K562 (cell line): ENCODE measurements around the gene PIGL. TPM values are rescaled to one million over a fixed set of nuclear protein-coding genes. Genes with fewer than 3 reads are reported as not detected.

Source experiments
- ATAC-seq: fragments of 200-7000 bp; cut with Tn5 transposase; 3 replicates; pipeline ENCODE4 v1.9.1; 2020; ENCODE audit warnings: moderate library complexity
- BruUV-seq: library from RNA; stranded (reverse); fragments of 400-500 nt; replicated peaks from 2 replicates; lab custom pipeline; 2021; lab: Mats Ljungman, UMichigan
- CTCF ChIA-PET: fragments of 300-600 bp; formaldehyde crosslinking; extraction: SDS; loops from one replicate; lab custom pipeline; 2021; ENCODE audit warnings: low intra/inter-chr PET ratio; lab: Yijun Ruan, JAX
- POLR2A ChIA-PET: fragments of 300-600, 350-650 bp; sonication (Branson Sonifier 250); formaldehyde crosslinking; extraction: SDS; loops from one replicate; lab custom pipeline; 2021; ENCODE audit warnings: antibody characterized with exemption, inconsistent platforms; lab: Yijun Ruan, JAX
- DNase-seq, 4 experiments: peaks; one replicate each; pipeline versions ENCODE4 v3.0.0 to v3.0.0-alpha.2; 2011 to 2018; ENCODE audit warnings: low spot score in 3 of 4, mixed read lengths in 3 of 4; ENCODE audit errors: extremely low read depth in 1 of 4
- FAIRE-seq: peaks from 2 replicates; lab custom pipeline; 2011; peaks lifted over from hg19 to GRCh38; lab: Jason Lieb, UNC
- H2AFZ ChIP-seq: 2 replicates; pipeline ENCODE4 v1.6.0; 2011; ENCODE audit warnings: low read depth, low read length, control low read depth, inconsistent platforms
- H3K27ac ChIP-seq: fragments of 200-600 bp; 3 replicates; pipeline ENCODE4 v1.8.0; 2011; ENCODE audit warnings: low read depth, mild to moderate bottlenecking, control low read depth, inconsistent platforms, low read length, moderate library complexity, mixed read lengths; ENCODE audit errors: extremely low read depth
- H3K27me3 ChIP-seq, 2 experiments: fragments of 300-600 bp in 1 of 2; 2 replicates in 1 of 2; 3 replicates in 1 of 2; pipeline versions ENCODE4 v1.6.0 to v1.8.0; 2011; ENCODE audit warnings: inconsistent platforms in 2 of 2, low read length in 2 of 2, mild to moderate bottlenecking in 1 of 2, mixed read lengths in 1 of 2, moderate library complexity in 1 of 2; ENCODE audit not compliant: control insufficient read depth in 2 of 2, insufficient read depth in 2 of 2
- H3K36me3 ChIP-seq: fragments of 300-600 bp; 3 replicates; pipeline ENCODE4 v1.8.0; 2011; ENCODE audit warnings: mild to moderate bottlenecking, low read length, inconsistent platforms; ENCODE audit not compliant: control insufficient read depth, insufficient read depth
- H3K4me1 ChIP-seq, 2 experiments: fragments of 200-600 bp in 1 of 2; replicated peaks in 1 of 2; 2 replicates in 1 of 2; 3 replicates in 1 of 2; pipeline versions ENCODE4 v1.5.1 to v1.8.0; 2011; ENCODE audit warnings: inconsistent platforms in 2 of 2, low read length in 2 of 2, mild to moderate bottlenecking in 1 of 2, mixed read lengths in 1 of 2, moderate library complexity in 1 of 2; ENCODE audit not compliant: control insufficient read depth in 2 of 2, insufficient read depth in 2 of 2
- H3K4me2 ChIP-seq: 2 replicates; pipeline ENCODE4 v1.6.1; 2011; ENCODE audit warnings: low read length, control low read depth, inconsistent platforms, mixed read lengths; ENCODE audit not compliant: insufficient read depth
- H3K4me3 ChIP-seq: fragments of 200-600 bp; sonication (generic), shearing (Covaris generic); 2 replicates; pipeline ENCODE4 v1.5.1; 2016; ENCODE audit warnings: control low read depth, inconsistent platforms
- H3K79me2 ChIP-seq: fragments of 200-600 bp; 3 replicates; pipeline ENCODE4 v1.8.0; 2011; ENCODE audit warnings: low read length, inconsistent platforms; ENCODE audit not compliant: control insufficient read depth, insufficient read depth
- H3K9ac ChIP-seq, 2 experiments: 2 replicates each; pipeline versions ENCODE4 v1.6.0 to v1.6.1; 2011; ENCODE audit warnings: low read depth in 2 of 2, low read length in 2 of 2, control low read depth in 1 of 2, inconsistent platforms in 1 of 2, mild to moderate bottlenecking in 1 of 2, mixed read lengths in 1 of 2; ENCODE audit not compliant: insufficient read depth in 1 of 2
- H3K9me1 ChIP-seq: one replicate; pipeline ENCODE4 v1.6.0; 2011; ENCODE audit warnings: inconsistent platforms, mild to moderate bottlenecking, low read length, moderate library complexity; ENCODE audit not compliant: control insufficient read depth, insufficient read depth
- H3K9me3 ChIP-seq: replicated peaks from 2 replicates; pipeline ENCODE4 v1.5.1; 2011; ENCODE audit warnings: low read depth, low read length, inconsistent platforms; ENCODE audit not compliant: control insufficient read depth, insufficient read depth
- H4K20me1 ChIP-seq: replicated peaks from 2 replicates; pipeline ENCODE4 v1.6.1; 2011; ENCODE audit warnings: low read length, inconsistent platforms, mixed read lengths; ENCODE audit not compliant: control insufficient read depth, insufficient read depth
- ARHGAP35 ChIP-seq: fragments of 450-650 bp; IDR thresholded peaks from 2 replicates; pipeline ENCODE4 v1.6.1; 2018; ENCODE audit not compliant: partially characterized antibody
- ASH1L ChIP-seq: fragments of 450-650 bp; IDR thresholded peaks from 2 replicates; pipeline ENCODE4 v1.6.1; 2018; ENCODE audit warnings: borderline replicate concordance, mild to moderate bottlenecking, low read depth; ENCODE audit not compliant: partially characterized antibody
- COPS2 ChIP-seq: fragments of 450-650 bp; conservative IDR thresholded peaks from 2 replicates; pipeline ENCODE4 v1.6.1; 2016; ENCODE audit warnings: mild to moderate bottlenecking, moderate library complexity
- CREBBP ChIP-seq: IDR thresholded peaks from one replicate; pipeline ENCODE4 v1.6.1; 2012; ENCODE audit warnings: low read depth, mild to moderate bottlenecking, control low read depth, inconsistent platforms, low read length
- HNRNPL ChIP-seq: fragments of 200-400 bp; formaldehyde crosslinking; IDR thresholded peaks from 2 replicates; pipeline ENCODE4 v1.6.1; 2017; ENCODE audit warnings: low read depth, mild to moderate bottlenecking, low read length
- NR4A1 ChIP-seq, 2 experiments: fragments of 250-450 bp in 1 of 2; fragments of 450-650 bp in 1 of 2; sonication (Bioruptor Pico) in 1 of 2; IDR thresholded peaks; 2 replicates each; pipeline versions ENCODE4 v1.4.0 to v1.6.1; 2016 to 2020; ENCODE audit warnings: mild to moderate bottlenecking in 2 of 2, missing compliant biosample characterization in 1 of 2, missing genetic modification characterization in 1 of 2, moderate library complexity in 1 of 2
- SMAD4 ChIP-seq: fragments of 250-450 bp; sonication (Bioruptor Pico); conservative IDR thresholded peaks from 2 replicates; pipeline ENCODE4 v1.8.0; 2021; ENCODE audit warnings: inconsistent platforms, mild to moderate bottlenecking, moderate library complexity
- TAF7 ChIP-seq: fragments of 450-650 bp; IDR thresholded peaks from 2 replicates; pipeline ENCODE4 v1.6.1; 2016; ENCODE audit warnings: missing genetic modification characterization, missing compliant biosample characterization
- TGIF2 ChIP-seq: sonication (generic); formaldehyde crosslinking; IDR thresholded peaks from 2 replicates; pipeline ENCODE4 v1.8.1; 2022; ENCODE audit warnings: mild to moderate bottlenecking, missing genetic modification reagents, moderate library complexity
- ZEB2 ChIP-seq: fragments of 450-650 bp; IDR thresholded peaks from 2 replicates; pipeline ENCODE4 v1.6.1; 2016
- ZNF232 ChIP-seq: sonication (generic); formaldehyde crosslinking; IDR thresholded peaks from 2 replicates; pipeline ENCODE4 v1.8.0; 2022; ENCODE audit warnings: mild to moderate bottlenecking, missing genetic modification reagents
- ZNF644 ChIP-seq: fragments of 200-800 bp; sonication (Bioruptor generic); IDR thresholded peaks from 2 replicates; pipeline ENCODE4 v1.6.1; 2016; ENCODE audit warnings: low read depth, missing genetic modification characterization, missing compliant biosample characterization
- ZNF830 ChIP-seq: fragments of 250-450 bp; sonication (Bioruptor Pico); IDR thresholded peaks from 2 replicates; pipeline ENCODE4 v1.5.0; 2021; ENCODE audit warnings: mild to moderate bottlenecking
- WGBS: fragments of 100-300 bp; shearing (Covaris generic); methylation state at CpG from one replicate; pipeline ENCODE4 v1.1.6; 2016; ENCODE audit warnings: low coverage, mixed read lengths; ENCODE audit not compliant: insufficient coverage; ENCODE audit errors: missing lambda C conversion rate; 5-methylcytosine and 5-hydroxymethylcytosine counted together
- in situ Hi-C: fragments of 300-500 bp; cut with MboI; formaldehyde crosslinking; loops from 4 replicates; pipeline ENCODE4 v1.15.0; 2018; ENCODE audit warnings: inconsistent platforms, mixed read lengths
- intact Hi-C: fragments of 100-400 bp; cut with micrococcal nuclease; formaldehyde crosslinking; loops from 2 replicates; pipeline ENCODE4 v1.14.2; 2022
- polyA plus RNA-seq, 8 experiments: library from polyadenylated mRNA; depleted of rRNA in 4 of 8; stranded (reverse) in 5 of 8; unstranded in 3 of 8; fragments of >200 nt; fragmentation: Nextera tagmentation in 2 of 8; fragmentation: Illumina TruSeq in 1 of 8; extraction: Ambion mirVana in 2 of 8; extraction: Trizol in 1 of 8; gene quantifications; 2 replicates each; pipeline versions ENCODE4 v1.2.1 to v1.2.3, GENCODE V29; 2011 to 2014; ENCODE audit warnings: inconsistent platforms in 1 of 8, missing spikeins in 1 of 8
- total RNA-seq, 7 experiments: library from RNA; depleted of rRNA in 6 of 7; stranded (reverse); fragments of >200 nt in 6 of 7; fragmentation: Illumina TruSeq in 2 of 7; extraction: Trizol in 2 of 7; gene quantifications; 2 replicates each; pipeline versions ENCODE4 v1.2.1 to v1.2.3, GENCODE V29; 2011 to 2021; ENCODE audit warnings: low replicate concordance in 1 of 7

The PIGL gene
- total and polyA plus RNA-seq, 9 of the 15 experiments (the other 6 are each of a cell fraction or from before 2014, with no cell fraction given): 19.9 to 55.3 (median 29.6) TPM

GRCh38 chr17:16215273-16215964 is 1.6 kb upstream of the PIGL start, which contains the start of gene NCOR1:
Gene NCOR1 (minus strand): TSS chr17:16215534. CDS start chr17:16194569, 20,965 bp downstream.
- in situ Hi-C loops (no loop called here), intact Hi-C loops (loop anchor here (5.0 to 10.0 kb wide), 2 partner anchors 72 to 211 kb away; no protein-coding TSS in a partner anchor)
- peak; percentile 32 for FAIRE-seq
- Histone ChIP-seq H4K20me1 (0 out of 2 replicates have a peak, but pooled peaks cover 3% of the 10 kb centered on the region), H3K4me3 (peak within 1 kb of the TSS; percentile 97), H3K36me3 (peaks cover 9% of the 10 kb centered on the region; the same call in 1 of the 3 replicates), H3K27ac (peak within 1 kb of the TSS; percentile 97), H3K9me3 (no peaks in the 10 kb centered on the region), H3K4me1 (peaks cover 0 to 12% of the 10 kb centered on the region in 2 experiments; a peak in 2 of 5 replicates), H2AFZ (peak within 1 kb of the TSS; percentile 86), H3K4me2 (peak within 1 kb of the TSS; percentile 84), H3K9me1 (no peaks in the 10 kb centered on the region), H3K79me2 (peaks cover 88% of the 10 kb centered on the region), H3K9ac (peak within 1 kb of the TSS; percentile 96 to 99), H3K27me3 (no peaks in the 10 kb centered on the region)
- DNase-seq: peak; percentile 71 to 92 (median 76)
- BruUV-seq: no TSS peak
- ChIA-PET CTCF (no interaction called here), POLR2A (interaction anchor here (0.6 to 1.9 kb wide), 7 partner anchors 9 to 245 kb away, joined by 3 to 10 read pairs (median 3); no protein-coding TSS in a partner anchor)
- WGBS: 0% methylated on average over 11 of the region's 82 CpGs
- ATAC-seq: peak; percentile 90
- TF ChIP-seq ARHGAP35 (no peak), ZNF644 (tag) (no peak), CREBBP (no peak), TGIF2 (CRISPR knock-in tag) (no peak), ASH1L (no peak), ZEB2 (no peak), TAF7 (no peak), ZNF830 (no peak), ZNF232 (0 out of 2 replicates have a peak, but pooled peaks have one; percentile 46), NR4A1 (CRISPR knock-in tag; IDR thresholded peaks at IDR 0.05) (0 out of 2 replicates have a peak, but pooled peaks have one; percentile 14), NR4A1 (tag; IDR thresholded peaks at IDR 0.05) (no peak), SMAD4 (CRISPR knock-in tag) (peak; percentile 35; the same call in 1 of the 2 replicates), COPS2 (no peak), HNRNPL (no peak)
